HG03103 (cell line): ENCODE data around the gene BLOC1S5.

Experiments
- ATAC-seq: cut with Tn5 transposase; IDR thresholded peaks from one replicate; pipeline ENCODE4 v1.9.1; 2021; ENCODE audit warnings: low read depth; ENCODE audit not compliant: unreplicated experiment

Gene BLOC1S5, protein sequence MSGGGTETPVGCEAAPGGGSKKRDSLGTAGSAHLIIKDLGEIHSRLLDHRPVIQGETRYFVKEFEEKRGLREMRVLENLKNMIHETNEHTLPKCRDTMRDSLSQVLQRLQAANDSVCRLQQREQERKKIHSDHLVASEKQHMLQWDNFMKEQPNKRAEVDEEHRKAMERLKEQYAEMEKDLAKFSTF

DNA sequence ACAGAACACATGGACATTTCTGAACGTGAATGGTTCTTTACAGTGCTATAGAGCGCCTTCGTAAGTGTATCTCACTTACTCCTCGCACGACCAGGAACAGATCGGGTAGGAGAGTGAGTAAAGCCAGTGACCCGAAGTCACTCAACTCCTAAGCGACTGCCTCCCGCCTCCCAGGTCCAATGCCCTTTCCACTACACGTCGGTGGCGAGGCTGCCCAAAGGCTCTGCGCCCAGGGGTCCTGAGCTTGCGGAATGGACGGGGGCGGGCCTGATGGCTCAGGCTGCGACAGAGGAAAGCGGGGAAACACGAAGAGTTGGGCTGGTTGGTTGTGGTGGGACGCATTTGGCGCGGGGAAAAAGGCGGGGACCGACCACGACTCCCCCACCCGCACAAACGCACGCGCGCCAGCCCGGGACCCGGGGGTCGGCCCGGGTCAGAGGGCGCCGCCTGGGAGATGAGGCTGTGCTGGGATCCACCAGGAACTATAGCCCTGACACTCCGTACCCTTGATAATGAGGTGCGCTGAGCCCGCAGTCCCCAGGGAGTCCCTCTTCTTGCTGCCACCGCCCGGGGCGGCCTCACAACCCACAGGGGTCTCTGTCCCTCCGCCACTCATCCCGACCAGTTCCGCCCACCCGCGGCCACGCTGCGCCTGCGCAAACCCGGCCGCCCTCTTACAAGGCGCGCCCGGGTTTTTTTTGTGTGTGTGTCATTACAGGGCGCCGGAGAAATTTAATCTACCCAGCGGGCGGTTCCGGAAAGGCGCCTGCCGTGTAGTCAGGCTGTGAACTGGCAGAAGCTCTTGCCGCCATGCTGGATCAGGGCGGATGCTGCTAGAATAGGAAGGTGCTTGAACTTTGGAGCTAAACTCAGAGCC, at the start of gene BLOC1S5:
TSS of gene BLOC1S5 (minus strand) at position 629 of the 877 bp plus-strand sequence. CDS start at position 616, 13 bp downstream.
- ATAC-seq = peak; percentile 86

DNA sequence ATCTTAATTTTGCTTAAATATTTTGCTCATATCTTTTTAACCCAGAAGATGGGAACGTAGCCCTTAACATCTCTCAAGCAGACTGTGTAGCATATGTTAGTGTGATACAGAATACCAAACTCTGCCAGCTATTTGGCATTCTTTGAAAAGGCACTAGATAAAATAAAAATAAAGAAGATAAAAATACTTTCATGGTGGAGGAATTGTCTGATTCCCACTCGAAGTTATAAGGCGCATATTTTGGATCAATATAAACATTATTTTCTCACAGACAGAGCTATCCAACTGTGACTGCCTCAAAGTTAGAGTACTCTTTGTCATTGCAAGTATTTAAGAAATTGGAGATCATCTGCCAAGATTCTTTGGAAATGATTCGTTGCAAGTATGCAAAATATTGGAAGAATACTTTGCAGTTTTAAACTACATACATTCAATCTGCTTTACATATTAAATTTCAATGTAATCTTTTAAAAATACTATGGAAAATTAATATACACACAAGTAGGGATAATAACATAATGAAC, 49.0 kb upstream of the BLOC1S5 start:
- no peak for ATAC-seq

DNA sequence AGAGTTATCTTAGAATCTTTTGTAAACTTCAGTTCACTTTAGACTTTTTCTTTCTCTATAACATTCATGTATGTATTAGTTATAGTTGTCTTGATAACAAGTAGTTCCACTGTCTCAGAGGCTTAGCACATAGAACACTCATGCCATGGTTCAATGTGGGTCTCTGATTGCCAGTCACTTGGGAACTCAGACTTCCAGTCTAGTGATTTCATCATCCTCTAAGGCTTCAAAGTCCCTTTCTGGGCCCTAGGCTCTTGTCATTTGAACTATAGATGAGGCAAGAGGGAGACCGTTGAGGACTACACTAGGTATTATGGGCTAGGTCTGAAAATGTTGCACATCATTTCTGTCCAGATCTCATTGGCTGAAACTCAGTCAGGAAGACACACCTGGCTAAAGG, 46.5 kb upstream of the BLOC1S5 start:
- ATAC-seq = no peak

DNA sequence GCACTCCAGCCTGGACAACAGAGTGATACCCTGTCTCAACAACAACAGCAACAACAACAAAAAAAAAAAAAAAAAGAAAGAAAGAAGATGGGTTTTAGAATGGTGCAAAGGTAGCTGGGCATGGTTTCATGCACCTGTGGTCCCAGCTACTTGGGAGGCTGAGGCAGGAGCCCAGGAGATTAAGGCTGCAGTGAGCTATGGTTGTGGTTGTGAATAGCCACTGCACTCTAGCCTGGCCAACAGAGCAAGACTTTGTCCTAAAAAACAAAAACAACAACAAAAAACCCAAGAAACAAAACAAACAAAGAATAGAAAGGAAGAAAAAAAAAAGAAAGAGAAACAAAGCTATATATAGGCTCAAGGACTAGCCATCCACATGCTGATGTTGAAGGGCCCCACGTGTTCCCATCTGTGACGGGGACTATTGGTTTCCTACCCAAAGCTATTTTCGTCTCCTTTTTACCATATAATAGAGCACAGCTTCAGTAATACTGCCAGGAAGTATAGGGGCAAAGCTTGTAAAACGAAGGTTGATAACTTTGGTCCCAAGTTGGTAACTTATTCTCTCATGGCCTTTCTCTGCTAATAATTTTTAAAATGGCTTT, 46.0 kb upstream of the BLOC1S5 start:
- ATAC-seq = no peak

DNA sequence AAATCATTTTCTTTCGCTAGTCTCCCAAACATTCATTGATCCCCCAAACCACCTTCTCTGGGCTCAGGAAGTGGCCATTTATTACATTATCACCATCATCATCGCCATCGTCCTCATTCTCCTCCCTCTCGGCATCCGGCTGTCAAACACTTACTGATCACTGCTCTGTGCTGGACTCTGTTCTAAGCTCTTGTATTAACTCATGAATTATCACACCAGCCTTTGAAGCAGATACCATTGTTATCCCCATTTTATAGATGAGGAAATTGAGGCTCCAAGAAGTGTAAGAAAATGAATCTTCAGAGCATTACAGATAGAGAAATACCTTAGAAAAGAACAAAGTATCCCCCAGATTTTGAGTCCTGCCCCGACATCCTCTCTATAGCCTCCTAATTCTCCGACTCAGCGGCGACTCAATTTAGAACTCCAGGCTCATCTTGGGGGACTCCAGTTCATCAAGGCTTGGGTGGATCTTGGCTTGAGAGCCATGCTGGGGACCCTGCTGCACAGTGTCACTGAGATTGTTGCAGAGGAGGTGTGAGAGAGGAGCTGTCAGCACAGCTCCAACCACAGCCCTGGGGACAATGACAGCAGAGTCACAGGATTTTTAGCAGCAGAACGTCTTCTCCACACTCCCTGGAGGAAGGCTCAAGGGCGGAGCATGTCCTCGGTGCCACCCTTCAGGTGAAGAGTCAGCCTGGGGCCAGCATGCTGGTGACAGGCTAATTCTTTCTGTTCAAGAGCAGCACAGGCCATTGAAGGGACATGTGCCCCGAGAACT, 44.8 kb upstream of the BLOC1S5 start:
- no peak for ATAC-seq

DNA sequence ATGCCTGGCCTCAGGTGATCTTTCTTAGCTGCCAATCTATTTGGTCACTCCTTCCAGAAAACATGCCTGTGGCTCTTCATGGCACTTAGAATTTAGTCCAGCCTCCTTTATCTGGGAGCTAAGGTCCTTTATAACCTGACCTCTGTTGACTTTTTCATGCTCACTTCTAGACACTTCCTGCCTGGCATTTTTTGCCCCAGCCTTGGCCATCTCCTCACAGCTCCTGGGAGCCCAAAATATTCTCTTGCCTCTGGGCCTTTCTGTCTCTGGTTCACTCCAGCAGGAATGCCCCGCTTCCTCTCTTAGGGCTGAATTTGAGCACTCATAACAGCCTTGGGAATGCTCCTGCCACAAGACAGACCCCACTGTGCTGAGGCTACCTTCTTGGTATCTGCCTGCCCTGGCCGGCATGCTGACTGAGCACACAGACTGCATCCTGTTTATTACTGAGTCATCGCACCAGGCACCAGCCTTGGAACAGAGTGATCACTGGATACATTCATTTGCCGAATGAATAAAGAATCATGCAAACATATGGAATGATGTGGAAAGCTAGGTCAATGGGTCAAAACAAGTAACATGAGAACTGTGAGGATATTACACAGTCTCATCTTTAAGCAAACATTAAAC, 44.0 kb upstream of the BLOC1S5 start:
- no peak for ATAC-seq

DNA sequence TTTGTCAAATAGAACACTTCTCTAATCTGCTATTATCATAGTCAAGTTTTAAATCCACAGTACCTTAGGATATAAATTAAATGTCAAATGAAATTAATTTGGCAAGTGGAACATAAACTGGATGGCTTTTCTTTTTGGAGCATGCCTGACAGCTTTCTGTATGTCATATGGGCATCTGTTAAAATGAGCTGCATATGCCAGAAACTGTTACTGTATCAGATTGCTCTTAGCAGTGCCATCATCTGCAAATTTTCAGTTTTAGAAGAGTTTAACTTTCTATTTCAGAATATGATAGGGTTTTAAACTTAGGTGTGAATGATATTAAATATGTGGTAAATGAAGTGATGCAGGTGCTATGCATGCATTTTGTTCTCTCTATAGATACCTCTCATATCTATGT, 41.6 kb upstream of the BLOC1S5 start:
- no peak for ATAC-seq

DNA sequence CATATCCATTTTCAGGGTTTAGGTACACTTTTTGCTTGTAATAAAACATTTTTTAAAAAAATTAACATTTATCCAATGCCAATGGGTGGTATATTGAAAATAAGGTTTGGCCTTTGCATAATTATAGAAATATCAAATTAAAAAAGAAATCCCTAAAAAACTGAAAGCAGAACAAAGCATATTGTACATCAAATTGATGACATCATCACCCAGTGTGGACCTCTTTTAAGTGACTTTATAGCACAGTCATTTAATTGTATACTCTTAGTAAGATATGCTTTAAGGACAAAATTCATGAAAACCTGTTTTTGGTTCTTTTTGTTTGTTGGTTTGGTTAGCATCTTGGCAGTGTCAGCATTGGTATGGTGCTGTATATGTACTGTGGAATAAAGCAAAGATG, 39.5 kb upstream of the BLOC1S5 start:
- ATAC-seq = no peak

DNA sequence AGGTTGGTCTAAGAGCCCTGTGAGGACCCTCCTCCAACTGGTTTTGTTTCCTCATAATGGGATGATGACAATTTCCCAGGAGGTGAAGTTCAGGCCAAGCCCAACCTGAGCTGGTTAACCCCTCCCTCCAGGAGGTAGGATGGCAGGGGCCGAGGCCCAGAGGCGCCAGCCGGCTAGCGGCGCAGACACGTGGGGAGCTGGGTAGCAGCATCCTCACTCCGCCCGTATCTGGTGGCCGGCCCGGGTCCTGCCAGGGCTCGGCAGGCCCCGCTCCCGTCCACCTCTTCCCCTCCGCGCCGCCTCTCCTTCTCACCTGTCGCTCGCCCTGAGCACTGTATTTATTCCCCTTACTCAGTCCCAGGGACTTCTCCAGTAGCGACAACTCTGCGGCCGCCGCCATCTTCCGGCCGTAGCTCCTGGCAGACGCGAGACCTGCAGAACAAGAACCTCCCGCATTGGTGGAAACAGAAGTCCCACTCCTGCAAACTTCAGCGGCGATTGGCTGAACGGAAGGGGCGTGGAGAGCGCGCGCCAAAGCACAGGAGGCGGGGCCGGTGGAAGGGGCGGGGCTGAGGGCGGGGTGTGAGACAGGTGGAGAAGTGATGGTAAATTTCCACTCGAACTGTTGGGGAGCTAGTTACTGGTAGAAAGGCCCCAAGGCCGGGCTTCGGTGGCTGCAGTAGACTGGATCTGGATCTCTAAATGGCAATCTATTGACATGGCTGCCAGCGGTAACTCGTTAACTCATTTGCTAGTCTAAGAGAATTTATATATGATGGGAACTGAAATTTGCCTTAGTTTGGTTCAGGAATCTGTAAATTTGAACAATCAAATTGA, 38.2 kb upstream of the BLOC1S5 start, which contains the start of gene EEF1E1:
TSS of gene EEF1E1 (minus strand) at position 427 of the 837 bp plus-strand sequence. CDS start at position 400, 27 bp downstream.
- ATAC-seq = peak; percentile 99

DNA sequence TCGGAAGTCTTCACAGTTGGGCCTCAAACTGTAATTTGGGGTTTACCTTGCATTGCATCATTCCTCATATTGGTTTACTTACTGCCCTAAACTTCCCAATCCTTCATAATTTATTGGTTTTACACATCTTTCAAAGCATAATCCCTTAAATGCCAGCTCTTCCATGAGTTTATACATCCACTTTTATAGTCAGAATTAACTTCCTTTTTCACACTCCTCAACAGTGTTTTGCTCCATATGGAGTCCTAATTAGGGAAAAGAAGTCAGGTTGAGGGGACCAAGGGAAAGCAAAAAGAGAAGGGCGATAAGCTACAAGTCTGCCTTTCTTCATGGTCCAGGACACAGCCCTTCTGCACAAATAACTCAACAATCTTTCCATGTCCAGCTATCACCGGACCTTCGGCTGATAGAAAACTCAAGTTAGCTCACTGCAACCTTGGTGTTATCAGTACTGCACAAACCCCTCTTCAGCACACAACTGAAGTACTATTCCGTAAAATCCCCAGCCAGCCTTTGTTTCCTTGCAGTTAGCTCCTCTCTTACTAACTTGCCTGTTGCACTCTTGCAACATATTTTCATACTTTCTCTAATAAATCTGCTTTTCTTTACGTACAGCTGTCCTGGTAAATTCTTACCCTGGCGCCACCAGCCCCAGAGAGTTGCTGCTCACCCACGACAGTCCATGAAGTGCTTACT, 36.1 kb upstream of the BLOC1S5 start:
- ATAC-seq = no peak

DNA sequence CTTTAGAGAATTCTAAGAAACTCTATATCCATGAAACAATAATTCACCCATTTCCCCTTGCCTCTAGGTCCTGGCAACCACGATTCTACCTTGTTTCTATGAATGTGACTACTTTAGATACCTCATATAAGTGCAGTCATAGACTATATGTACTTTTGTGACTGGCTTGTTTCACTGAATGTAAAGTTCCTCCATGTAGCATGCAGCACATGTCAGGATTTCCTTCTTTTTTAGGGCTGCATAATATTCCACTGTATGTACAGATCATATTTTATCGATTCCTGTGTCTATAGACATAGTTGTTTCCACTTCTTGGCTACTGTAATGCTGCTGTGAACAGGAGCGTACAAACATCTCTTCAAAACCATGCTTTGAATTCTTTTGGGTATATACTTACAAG, 26.5 kb upstream of the BLOC1S5 start:
- ATAC-seq = no peak

DNA sequence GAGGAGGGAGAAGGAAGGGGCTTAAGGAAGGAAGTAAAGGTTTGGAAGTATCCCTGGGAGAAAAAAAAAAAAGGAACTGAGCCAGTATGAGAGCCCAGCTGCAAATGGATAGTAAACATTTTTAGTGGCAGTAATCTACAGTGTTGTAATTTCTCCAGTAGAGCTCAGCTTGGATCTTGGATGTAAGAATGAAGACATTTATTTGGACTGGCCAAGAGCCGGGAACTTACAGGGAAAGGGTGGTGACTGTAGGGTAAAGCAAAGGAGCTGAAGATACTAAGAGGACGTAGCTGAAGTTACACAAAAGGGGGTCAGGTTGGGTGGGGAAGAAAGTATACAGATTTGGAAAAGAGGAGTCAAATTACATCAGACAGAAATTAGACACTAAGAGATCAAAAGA, 24.7 kb upstream of the BLOC1S5 start:
- no peak for ATAC-seq

DNA sequence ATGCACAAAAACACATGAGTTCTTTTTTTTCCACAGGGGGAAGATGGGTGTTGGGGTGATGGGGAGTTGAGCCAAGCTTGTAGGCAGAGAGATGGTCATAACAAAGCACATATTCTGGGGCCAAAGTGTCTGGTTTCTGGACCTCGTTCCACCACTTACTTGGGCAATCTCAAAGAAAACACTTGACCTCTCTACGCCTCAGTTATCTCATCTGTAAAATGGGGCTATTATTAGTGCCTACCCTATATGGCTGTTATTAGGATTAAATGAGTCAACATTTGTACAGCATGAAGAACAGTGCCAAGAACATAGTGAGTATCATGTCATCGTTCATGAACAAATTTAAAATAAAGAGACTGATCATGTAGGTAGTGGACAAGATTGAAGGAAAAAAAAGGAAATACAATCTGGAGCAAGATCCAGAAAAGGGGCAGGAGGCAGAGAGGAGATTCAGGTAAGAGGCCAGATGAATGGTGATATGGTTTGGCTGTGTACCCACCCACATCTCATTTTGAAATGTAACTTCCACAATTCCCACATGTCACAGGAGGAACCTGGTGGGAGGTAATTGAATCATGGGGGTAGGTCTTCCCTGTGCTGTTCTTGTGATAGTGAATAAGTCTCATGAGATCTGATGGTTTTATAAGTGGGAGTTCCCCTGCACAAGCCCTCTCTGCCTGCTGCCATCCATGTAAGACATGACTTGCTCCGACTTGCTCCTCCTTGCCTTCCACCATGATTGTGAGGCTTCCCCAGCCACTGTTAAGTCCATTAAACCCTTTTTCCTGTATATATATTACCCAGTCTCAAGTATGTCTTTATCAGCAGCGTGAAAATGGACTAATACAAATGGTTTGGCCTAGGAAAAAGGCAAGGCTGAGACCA, 23.9 kb upstream of the BLOC1S5 start:
- ATAC-seq = no peak

DNA sequence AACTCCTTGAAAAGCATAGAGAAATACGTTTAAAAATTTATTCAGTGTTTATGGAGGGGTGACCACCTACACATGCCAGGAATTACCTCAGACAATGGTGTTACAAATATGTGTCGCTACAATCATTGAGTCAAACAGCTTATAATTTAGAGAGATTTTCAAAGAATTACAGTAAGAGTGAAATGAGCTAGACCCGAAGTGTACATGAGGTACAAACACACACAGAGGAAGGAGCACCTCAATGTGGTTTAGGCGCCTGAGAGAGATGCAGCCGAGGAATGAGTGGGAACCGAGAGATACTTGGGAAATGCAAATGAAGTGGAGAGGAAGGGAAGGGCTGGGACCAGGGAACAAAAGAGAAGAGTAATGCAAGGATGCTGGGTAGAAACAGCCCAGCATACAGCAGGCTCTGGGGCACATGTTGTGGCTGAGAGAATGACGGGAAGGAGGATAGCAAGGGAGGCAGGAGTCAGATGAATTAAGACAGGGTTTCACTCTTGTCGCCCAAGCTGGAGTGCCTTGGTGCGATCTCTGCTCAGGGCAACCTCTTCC, 22.6 kb upstream of the BLOC1S5 start:
- ATAC-seq = no peak

DNA sequence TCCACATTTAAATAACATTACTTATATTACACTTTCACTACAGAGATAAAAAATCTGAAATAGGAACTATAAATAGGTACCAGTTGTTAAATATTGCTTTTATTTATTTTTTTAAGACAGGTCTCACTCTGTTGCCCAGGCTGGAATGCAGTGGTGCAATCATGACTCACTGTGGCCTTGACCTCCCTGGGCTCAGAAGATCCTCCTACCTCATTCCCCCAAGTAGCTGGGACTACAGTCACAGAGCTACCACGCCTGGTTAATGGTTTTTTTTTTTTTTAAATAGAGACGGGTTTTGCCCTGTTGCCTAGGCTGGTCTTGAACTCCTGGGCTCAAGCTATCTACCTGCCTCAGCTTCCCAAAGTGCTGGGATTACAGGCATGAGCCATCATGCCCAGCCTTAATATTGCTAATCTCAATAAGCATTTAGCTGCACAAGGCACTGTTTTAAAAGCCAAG, 20.9 kb upstream of the BLOC1S5 start:
- no peak for ATAC-seq

DNA sequence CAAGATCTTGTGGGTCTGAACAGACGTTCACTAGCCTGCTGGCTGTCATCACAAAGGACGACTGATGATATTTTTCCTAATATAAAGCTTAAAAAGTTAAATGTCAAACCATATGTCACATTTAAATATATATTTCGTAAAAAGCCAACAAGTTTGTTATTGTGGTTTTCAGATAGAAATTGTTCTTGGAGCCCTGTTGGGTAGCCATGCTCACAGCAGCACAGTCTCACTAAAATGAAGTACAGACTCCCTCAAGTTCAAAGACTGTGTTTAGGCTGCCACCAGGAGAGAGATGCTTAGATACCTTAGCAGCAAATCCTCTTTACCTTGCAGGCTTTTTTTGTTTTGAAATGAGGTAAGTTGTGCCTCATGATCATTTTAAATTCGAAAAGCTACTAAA, 20.4 kb upstream of the BLOC1S5 start:
- ATAC-seq = no peak
